HG03520 (cell line): ENCODE data around the gene FADS2.
"Not testable (repeated sequence)": the region's sequence is repeated elsewhere in the genome, so short reads cannot be mapped to it uniquely, and the experiment has no call there.

Experiments
- ATAC-seq: cut with Tn5 transposase; IDR thresholded peaks from one replicate; pipeline ENCODE4 v1.9.1; 2021; ENCODE audit warnings: mild to moderate bottlenecking, moderate library complexity; ENCODE audit not compliant: unreplicated experiment

Gene FADS2

DNA sequence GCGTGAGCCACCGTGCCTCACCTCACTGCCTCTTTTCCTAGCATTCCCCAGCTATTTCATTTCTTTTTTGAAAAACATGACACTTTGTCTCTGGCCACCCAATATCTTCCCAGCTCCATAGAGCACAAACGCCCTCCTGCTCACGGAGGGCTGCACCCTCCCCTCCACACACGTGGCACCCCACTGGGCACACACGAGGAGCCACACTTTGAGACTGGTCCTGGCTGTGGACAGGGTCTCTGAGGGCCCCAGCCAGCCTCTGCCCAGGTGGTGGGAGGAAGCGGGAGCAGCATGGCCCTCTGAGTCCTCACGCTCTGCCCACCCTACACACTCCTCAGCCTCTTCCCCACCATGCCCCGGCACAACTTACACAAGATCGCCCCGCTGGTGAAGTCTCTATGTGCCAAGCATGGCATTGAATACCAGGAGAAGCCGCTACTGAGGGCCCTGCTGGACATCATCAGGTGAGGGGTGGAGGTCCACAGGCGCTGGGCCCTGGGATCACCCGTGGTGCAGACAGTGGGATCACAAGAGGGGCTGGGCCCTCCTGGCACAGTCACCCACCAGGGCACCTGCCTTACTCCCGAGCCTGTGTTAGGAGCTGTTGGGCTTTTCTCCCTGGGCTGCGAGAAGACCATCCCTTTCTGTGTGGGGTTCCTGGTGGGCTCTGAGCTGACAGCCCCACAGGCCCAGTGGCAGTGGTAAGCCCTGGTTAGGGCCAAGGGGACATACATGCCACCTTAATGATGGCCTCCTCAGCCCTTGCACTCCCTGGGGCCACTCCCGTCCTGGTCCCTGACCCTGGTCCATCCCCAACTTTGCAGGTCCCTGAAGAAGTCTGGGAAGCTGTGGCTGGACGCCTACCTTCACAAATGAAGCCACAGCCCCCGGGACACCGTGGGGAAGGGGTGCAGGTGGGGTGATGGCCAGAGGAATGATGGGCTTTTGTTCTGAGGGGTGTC lies 37.0 kb downstream of the FADS2 start:
- no peak for ATAC-seq

DNA sequence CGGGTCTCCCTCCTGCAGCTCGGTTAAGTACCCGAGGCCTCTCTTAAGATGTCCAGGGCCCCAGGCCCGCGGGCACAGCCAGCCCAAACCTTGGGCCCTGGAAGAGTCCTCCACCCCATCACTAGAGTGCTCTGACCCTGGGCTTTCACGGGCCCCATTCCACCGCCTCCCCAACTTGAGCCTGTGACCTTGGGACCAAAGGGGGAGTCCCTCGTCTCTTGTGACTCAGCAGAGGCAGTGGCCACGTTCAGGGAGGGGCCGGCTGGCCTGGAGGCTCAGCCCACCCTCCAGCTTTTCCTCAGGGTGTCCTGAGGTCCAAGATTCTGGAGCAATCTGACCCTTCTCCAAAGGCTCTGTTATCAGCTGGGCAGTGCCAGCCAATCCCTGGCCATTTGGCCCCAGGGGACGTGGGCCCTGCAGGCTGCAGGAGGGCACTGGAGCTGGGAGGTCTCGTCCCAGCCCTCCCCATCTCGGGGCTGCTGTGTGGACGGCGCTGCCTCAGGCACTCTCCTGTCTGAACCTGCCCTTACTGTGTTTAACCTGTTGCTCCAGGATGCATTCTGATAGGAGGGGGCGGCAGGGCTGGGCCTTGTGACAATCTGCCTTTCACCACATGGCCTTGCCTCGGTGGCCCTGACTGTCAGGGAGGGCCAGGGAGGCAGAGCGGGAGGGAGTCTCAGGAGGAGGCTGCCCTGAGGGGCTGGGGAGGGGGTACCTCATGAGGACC lies 38.3 kb downstream of the FADS2 start:
- ATAC-seq = no peak

GRCh38 chr11:61866958-61867343 lies 38.9 kb downstream of the FADS2 start:
- ATAC-seq = no peak

DNA sequence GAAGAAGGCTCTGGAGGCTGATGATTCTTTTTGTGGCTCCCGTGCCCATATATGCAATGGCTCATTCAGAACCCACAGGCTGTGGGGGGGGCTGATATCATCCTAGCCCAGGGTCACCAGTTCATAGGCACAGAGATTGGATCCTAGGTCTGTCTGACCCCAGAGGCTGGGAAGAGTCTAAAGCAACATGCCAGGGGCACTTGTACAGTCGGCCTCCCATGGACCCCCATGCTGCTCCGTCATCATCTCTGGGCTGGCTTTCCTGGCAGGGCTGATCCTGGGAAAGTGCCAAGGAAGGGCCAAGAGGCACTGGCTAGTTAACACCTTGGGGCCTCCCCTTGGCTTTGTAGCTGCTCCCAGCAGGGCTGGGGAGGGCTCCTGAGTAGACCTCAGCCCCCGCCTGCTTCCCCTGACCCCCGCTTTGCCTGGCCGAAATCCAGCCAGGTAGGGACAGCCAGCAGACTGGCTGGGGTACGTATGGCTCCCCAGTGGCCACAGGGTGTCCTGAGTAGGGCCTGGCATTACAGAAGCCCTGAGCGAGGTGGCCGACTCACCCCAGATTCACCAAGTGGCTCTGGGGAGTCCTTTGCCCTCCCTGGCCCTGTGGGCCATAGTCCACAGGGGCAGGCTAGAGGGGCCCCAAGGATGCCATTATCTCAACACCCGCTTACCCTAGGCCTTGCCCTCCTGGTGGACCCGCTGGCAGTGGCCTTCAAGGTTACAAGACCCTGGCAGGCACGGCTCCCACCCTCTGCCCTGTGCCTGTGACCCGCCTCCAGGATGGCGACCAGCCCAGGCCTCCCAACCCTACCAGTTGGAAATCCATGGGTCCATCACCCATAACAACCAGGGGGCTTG lies 40.7 kb downstream of the FADS2 start:
- no peak for ATAC-seq

DNA sequence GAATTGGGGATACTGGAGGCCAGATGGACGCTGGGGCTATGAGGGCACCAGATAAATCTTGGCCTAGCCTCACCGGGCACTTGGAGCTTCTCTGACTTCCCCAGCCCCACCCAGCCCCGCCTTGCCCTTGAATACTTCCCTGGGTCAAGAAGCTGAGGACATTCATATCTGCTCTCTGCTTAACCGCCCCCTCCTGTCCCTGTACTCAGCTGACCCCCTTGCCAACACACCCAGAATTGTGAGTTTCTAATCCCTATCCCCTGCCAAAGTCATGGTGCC lies 41.3 kb downstream of the FADS2 start:
- no peak for ATAC-seq

DNA sequence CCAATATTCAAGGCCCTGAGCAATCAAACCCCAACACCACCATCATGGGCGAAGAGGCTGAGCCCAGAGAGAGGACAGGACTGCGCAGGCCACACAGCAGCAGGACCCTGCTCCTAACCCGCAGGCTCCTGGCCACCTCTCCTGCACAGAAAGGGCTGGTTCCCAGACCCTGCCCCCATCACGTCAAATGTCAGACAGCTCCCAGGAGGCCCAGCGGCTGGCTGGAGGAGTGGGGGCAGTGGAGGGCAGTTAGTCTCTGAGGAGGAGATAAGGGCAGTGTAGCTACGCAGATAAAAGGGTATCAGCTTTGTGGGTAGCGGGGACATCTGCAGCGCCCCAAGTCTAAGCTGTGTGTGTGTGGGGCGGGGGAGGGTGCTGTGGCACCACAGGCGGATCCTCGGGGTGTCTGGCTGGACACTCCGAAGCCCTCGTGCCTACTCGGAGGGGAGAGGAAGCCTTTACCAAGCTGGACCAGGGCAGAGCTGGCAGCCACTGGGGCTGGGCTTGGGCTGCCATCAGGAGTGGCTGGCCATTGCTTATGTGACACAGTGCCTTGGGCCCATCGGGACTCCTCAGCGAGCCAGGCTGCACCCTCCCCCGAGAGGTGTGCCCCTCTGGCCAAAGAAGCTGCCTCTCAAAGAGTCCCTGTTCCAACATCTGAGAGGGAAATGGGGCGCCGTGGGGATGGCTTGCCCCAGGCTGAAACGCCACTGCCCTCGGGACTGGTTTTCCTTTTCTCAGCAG lies 41.8 kb downstream of the FADS2 start:
- ATAC-seq = no peak

DNA sequence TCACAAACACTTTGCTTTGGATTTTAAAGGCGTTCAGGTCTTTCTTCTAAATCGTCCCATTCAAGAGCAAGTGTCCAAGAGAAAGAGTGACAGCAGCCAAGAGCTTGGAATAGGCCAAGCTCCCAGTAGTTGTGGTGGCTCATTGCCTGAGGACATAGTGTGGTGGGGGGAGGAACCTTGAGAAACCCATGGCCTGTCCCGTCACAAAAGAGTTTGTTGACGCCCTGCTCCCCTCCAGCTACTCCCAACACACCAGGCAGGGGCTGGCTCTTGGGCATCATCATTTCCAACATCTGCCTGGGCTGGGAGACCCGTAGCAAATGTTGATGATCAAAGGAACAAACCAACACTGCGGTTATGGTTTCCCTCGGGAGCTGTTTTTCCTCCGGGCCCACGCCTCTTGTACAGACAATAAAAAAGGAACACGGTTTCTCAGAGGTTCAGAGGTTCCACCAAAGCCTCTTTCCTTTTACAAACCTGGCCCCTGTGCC lies 42.5 kb downstream of the FADS2 start:
- ATAC-seq = no peak

DNA sequence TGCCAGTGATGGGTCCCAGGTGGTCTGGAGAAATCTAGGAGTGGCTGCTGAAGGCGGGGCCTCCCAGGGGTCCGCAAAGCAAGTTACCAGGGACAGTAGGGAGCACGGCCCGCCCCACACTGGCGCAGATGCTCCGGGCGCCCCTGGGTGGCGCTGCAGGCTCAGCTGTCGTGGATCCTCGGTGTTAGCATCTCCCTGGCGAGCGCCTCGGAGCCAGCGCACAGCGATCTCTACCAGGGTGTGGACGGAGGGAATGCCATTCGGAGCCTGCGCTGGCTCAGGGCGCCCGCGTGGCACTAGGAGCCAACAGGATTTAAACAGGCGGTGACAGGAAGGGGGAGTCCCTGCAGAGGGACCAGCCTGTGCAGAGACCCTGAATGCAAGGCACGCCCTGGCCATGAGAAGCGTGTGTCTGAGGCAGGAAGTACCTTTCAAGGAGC lies 43.1 kb downstream of the FADS2 start:
- ATAC-seq = no peak

- no peak for ATAC-seq
Measured at GRCh38 chr11:61872935-61873565, 45.0 kb downstream of the FADS2 start.

DNA sequence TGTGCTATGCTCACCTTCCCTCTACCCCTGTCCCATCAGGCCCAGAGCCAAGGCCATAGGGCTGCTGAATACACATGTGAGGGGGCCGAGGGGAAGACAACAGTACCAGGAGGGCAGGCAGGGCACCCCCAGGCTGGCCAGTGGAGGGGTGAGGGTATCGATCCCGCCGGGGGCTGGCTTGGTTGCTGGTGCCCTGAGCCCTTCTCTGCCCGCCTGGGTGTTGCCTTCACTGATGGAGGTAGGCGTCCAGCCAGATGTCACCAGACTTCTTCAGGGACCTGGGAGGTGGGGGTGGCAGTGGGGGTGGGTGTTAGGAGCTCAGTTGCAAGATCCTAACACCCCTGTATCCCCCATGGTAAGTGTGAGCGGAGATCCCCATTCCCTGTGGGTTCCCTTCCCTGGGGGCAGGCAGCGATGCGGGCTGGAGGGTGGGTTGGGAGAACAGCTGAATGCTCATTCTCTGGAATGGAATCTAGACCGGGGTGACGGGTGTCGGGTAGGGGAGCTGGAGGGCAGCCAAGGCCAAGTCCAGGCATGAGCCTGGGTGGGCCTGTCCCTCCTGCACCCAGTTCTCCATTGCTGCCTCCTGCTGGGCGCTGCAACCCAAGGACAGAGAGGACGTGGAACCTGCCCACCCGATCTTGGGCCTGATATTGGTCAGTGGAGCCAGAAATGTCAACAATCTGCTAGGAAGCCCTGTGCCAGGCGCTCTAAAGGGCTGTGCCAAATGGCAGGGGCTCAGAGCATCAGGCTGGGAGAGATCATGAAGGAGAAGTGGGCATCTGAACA lies 45.7 kb downstream of the FADS2 start:
- no peak for ATAC-seq

GRCh38 chr11:61874377-61874809 lies 46.3 kb downstream of the FADS2 start:
- ATAC-seq = no peak

DNA sequence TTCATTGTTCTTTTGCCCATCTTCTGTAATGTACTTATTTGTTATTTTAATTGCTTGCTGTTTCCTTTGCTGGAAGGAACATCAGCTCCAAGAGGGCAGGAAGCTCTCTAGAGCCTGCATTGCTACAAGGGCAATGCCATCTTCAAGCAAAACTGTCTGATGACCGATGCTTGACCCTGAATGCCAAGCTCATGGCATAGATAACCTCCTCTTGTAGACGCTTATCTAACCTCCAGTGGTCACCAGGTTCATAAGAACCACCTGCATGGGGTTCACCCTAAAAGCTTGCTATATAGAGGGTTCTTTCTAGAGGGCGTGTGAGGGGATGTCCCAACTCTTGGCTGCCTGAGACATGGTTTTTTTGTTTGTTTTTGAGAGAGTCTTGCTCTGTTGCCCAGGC lies 46.8 kb downstream of the FADS2 start:
- no peak for ATAC-seq

GRCh38 chr11:61875698-61876097 lies 47.6 kb downstream of the FADS2 start:
- no peak for ATAC-seq

- no peak for ATAC-seq
Measured at GRCh38 chr11:61879152-61879551, 51.1 kb downstream of the FADS2 start.

DNA sequence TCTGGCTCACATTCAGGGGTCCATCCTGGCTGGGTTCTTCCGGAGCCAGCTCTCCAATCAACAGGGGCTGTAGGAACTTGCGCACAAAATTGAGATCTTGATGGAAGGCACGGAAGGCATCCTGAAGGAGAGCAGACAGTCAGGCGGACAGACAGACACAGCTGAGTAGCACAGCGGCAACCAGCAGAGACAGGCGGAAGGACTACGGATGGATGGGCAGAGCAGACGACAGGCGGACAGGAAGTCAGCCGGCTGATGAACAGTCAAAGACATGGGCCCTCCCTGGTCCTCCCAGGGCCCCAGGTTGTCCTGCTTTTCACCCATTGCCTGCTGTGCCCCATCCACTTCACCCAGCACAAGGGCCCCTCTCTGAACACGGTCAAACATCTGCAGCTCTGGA lies 51.9 kb downstream of the FADS2 start:
- no peak for ATAC-seq

DNA sequence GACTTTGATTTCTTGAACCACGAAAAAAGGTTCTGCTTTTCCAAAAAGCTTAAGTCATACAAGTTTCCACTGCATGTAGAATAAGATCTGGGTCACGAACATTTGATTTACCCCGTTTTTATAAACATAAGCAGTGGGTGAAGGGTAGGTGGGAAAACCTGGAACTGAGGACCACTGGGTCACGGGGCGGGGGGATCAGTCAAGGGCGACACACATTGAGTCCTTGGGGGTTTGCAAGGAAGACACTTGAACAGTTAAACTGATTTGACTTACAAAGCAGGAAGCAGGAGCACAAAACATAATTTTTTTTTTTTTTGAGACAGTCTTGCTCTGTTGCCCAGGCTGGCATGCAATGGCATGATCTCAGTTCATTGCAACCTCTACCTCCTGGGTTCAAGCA lies 52.4 kb downstream of the FADS2 start:
- no peak for ATAC-seq

- ATAC-seq = no peak
Measured at GRCh38 chr11:61881397-61881796, 53.3 kb downstream of the FADS2 start.

- ATAC-seq = not testable (repeated sequence)
Measured at GRCh38 chr11:61882267-61882666, 54.2 kb downstream of the FADS2 start.

- ATAC-seq = no peak
Measured at GRCh38 chr11:61882879-61883278, 54.8 kb downstream of the FADS2 start.
